ENCODE data around the gene NPIPA3. TPM values are rescaled to one million over a fixed set of nuclear protein-coding genes. Genes with fewer than 3 reads are reported as not detected.
"Not testable (repeated sequence)": the region's sequence is repeated elsewhere in the genome, so short reads cannot be mapped to it uniquely, and the experiment has no call there.

The NPIPA3 gene
- total RNA-seq, 2 donors from 2014 or later = 0.61 to 0.74 TPM

DNA sequence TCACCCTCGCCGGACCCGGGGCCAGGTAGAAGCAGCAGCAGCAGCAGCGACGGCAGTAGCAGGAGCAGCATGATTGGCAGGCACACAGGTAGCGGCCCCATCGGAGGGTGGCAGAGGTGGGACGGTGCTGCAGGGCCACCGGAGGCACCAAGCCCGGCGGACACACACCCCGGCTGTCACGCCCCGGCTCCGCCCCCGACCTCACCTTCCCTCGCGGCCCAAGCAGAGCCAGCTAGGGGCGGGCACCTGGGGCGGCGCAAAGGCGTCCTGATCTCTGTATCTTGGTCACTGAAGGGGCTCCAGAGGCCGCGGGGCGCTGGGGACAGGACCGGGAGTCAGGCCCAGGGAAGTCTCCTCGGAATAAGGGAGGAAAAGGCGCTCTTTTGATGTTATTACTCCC lies 9.1 kb upstream of the NPIPA3 start, which contains the start of gene PLA2G10:
Gene PLA2G10, minus strand, starts transcription at position 180 of the 400 bp plus-strand sequence. Its CDS starts 79 bp downstream, at position 101.
- H3K27me3 Mint-ChIP-seq; H3K4me3 Mint-ChIP-seq; H3K36me3 Mint-ChIP-seq (ENCODE audit: low read depth); H3K9me3 Mint-ChIP-seq; H3K4me1 Mint-ChIP-seq; ATAC-seq (replicated peaks); H3K27ac Mint-ChIP-seq: not testable (repeated sequence)

DNA sequence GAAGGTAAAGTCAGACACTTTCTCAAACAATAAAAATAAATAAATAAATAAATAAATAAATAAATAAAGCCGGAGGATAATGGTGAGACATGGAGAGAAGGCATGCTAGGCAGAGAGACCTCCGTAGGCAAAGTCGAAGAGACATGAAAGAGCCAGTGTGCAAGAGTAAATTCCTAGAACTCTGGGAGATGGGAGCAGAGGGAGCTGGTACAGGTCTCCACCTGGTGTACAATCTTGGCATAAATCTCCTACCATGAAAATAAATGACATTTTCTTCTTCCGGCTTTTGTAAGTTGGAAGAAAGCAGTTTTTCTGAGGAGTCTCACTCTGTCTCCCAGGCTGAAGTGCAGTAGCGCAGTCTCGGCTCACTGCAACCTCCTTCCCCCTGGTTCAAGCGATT lies 1.4 kb upstream of the NPIPA3 start:
- H3K4me3 Mint-ChIP-seq; H3K27ac Mint-ChIP-seq; H3K36me3 Mint-ChIP-seq (ENCODE audit: low read depth); H3K4me1 Mint-ChIP-seq; ATAC-seq (replicated peaks); H3K9me3 Mint-ChIP-seq; H3K27me3 Mint-ChIP-seq: not testable (repeated sequence)

DNA sequence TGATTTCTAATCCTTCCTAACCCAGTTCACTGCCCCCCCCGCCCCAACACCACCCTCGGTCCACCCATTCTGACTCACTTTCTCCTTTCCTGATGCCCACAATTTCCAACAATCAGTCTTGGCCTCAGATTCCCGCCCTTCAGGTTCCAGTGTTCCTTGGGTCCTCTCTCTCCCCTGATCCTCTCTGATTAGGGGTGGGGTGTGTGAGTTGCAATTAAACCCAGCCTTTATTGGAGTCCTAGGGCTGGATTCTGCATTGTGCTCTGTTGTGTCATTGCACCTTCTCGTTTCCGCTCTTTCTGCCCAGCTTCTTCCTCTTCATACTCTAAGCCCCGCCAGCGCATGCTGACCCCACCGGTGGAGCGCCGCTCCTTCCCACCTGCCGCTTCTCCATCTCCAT lies 539 bp upstream of the NPIPA3 start:
- not testable (repeated sequence) for H3K27me3 Mint-ChIP-seq; H3K4me3 Mint-ChIP-seq; H3K9me3 Mint-ChIP-seq; H3K36me3 Mint-ChIP-seq (ENCODE audit: low read depth); ATAC-seq (replicated peaks); H3K27ac Mint-ChIP-seq; H3K4me1 Mint-ChIP-seq

DNA sequence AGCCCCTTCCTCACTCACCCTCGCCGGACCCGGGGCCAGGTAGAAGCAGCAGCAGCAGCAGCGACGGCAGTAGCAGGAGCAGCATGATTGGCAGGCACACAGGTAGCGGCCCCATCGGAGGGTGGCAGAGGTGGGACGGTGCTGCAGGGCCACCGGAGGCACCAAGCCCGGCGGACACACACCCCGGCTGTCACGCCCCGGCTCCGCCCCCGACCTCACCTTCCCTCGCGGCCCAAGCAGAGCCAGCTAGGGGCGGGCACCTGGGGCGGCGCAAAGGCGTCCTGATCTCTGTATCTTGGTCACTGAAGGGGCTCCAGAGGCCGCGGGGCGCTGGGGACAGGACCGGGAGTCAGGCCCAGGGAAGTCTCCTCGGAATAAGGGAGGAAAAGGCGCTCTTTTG lies 30.0 kb downstream of the NPIPA3 start:
- not testable (repeated sequence) for H3K27ac Mint-ChIP-seq; H3K9me3 Mint-ChIP-seq; H3K36me3 Mint-ChIP-seq (ENCODE audit: low read depth); H3K4me3 Mint-ChIP-seq; H3K4me1 Mint-ChIP-seq; ATAC-seq (replicated peaks); H3K27me3 Mint-ChIP-seq

DNA sequence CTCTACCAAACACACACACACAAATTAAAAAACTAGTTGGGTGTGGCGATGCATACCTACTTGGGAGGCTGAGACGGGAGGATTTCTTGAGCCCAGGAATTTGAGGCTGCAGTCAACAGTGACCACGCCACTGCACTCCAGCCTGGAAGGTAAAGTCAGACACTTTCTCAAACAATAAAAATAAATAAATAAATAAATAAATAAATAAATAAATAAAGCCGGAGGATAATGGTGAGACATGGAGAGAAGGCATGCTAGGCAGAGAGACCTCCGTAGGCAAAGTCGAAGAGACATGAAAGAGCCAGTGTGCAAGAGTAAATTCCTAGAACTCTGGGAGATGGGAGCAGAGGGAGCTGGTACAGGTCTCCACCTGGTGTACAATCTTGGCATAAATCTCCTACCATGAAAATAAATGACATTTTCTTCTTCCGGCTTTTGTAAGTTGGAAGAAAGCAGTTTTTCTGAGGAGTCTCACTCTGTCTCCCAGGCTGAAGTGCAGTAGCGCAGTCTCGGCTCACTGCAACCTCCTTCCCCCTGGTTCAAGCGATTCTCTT lies 37.7 kb downstream of the NPIPA3 start:
- not testable (repeated sequence) for H3K9me3 Mint-ChIP-seq; H3K27ac Mint-ChIP-seq; ATAC-seq (replicated peaks); H3K27me3 Mint-ChIP-seq; H3K36me3 Mint-ChIP-seq (ENCODE audit: low read depth); H3K4me3 Mint-ChIP-seq; H3K4me1 Mint-ChIP-seq

DNA sequence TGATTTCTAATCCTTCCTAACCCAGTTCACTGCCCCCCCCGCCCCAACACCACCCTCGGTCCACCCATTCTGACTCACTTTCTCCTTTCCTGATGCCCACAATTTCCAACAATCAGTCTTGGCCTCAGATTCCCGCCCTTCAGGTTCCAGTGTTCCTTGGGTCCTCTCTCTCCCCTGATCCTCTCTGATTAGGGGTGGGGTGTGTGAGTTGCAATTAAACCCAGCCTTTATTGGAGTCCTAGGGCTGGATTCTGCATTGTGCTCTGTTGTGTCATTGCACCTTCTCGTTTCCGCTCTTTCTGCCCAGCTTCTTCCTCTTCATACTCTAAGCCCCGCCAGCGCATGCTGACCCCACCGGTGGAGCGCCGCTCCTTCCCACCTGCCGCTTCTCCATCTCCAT lies 38.6 kb downstream of the NPIPA3 start:
- not testable (repeated sequence) for ATAC-seq (replicated peaks); H3K36me3 Mint-ChIP-seq (ENCODE audit: low read depth); H3K4me1 Mint-ChIP-seq; H3K27ac Mint-ChIP-seq; H3K4me3 Mint-ChIP-seq; H3K9me3 Mint-ChIP-seq; H3K27me3 Mint-ChIP-seq

DNA sequence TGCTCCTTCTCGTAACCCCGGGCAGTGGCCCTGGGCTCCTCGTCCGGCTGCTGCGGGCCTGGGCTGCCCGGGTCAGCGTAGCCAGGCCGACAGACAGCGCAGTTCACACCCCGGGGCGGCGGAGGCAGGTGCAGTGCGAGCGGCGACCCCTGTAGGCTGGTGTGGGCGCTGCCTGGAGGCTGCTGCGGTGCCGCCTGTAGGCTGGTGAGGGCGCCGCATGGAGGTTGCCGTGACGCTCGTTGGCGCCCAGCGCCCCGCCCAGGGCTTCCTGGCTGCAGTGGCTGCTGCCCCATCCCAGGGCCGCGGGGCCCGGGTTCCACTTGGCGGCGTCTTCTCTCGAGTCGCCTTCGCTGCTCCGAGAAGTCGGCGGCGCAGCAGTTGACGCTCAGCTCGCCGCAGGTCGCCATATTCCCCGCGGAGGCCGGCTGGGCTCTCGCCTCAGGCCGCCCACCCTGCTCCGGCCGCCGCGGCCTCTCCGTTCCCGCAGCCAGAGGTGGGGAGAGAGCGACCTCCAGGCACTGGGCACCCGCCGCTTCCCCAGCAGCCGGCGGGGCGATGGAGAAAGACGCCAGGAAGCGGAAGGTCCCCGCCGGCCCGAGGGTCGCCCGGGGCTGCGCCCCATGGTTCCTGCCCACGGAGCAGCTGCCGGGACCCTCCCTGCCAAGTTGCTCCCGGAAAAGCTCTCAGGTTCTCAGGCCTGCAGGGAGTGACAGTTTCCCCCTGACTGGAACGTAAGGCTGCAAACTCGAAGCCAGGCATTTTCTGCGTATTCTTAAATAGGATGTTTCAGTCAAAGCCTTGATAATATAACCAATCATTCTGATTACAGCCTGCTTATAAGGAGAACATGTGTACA lies 39.3 kb downstream of the NPIPA3 start, which contains the start of gene NPIPA2:
Gene NPIPA2, plus strand, starts transcription at position 261 of the 856 bp plus-strand sequence. CDS start 5,533 bp downstream, outside the sequence.
- ATAC-seq (replicated peaks) = peak; percentile 99
- not testable (repeated sequence) for H3K27me3 Mint-ChIP-seq; H3K4me1 Mint-ChIP-seq; H3K9me3 Mint-ChIP-seq; H3K4me3 Mint-ChIP-seq; H3K27ac Mint-ChIP-seq; H3K36me3 Mint-ChIP-seq (ENCODE audit: low read depth)

DNA sequence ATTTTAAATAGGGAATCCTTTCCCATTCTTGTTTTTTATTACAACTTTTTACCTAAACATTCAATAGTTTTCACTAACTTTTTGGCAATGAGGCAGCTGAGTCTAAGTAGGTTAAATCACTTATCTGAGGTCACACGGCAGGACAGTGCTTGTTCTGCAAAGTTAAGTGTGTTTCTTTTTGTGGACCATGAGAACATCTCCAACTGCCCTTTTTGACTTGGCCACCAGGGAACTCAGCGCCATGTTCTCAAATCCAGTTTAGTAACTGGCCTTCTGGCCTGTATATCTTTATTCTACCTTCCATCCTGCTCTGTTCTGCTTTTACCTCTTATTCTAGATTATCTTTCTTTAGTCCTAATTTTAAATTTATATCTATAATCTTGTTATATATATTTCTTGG lies 70.4 kb downstream of the NPIPA3 start:
- H3K9me3 Mint-ChIP-seq; ATAC-seq (replicated peaks); H3K4me1 Mint-ChIP-seq; H3K36me3 Mint-ChIP-seq (ENCODE audit: low read depth); H3K27ac Mint-ChIP-seq; H3K27me3 Mint-ChIP-seq; H3K4me3 Mint-ChIP-seq: not testable (repeated sequence)

DNA sequence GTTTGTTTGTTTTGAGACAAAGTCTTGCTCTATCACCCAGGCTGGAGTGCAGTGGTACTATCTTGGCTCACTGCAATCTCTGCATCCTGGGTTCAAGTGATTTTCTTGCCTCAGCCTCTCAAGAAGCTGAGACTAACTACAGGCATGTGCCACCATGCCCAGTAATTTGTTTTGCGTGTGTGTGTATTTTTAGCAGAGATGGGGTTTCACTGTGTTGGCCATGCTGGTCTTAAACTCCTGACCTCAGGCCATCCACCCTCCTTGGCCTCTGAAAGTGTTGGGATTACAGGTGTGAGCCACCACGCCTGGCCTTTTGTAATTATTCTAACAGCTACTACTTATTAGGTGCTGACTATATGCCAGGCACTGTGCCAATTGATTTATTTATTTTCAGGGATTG lies 72.4 kb downstream of the NPIPA3 start:
- H3K36me3 Mint-ChIP-seq (ENCODE audit: low read depth); ATAC-seq (replicated peaks); H3K27me3 Mint-ChIP-seq; H3K4me1 Mint-ChIP-seq; H3K4me3 Mint-ChIP-seq; H3K9me3 Mint-ChIP-seq; H3K27ac Mint-ChIP-seq: not testable (repeated sequence)

Other genes starting within 250 kb of the NPIPA3 start
- 10 to 100 TPM; 28.0 to 46.3 TPM for gene PARN, start 73.2 kb upstream of the NPIPA3 start, total RNA-seq
- 10 to 100 TPM; 41.4 to 62.2 TPM for gene BFAR, start 70.5 kb upstream of the NPIPA3 start, total RNA-seq
- gene PLA2G10, start 9.1 kb upstream of the NPIPA3 start, total RNA-seq = not detected
- 1 to 10 TPM; 2.4 to 4.6 TPM for gene NPIPA2, start 39.1 kb downstream of the NPIPA3 start, total RNA-seq
- gene NOMO1, start 130.3 kb downstream of the NPIPA3 start, total RNA-seq = 10 to 100 TPM; 34.0 to 78.1 TPM
- gene NPIPA1, start 234.0 kb downstream of the NPIPA3 start, total RNA-seq = 100 to 1,000 TPM in 1 of 2 donors, 10 to 100 TPM in 1; 98.7 to 109 TPM